ENCODE data around the gene MYH7B.

Gene MYH7B

DNA sequence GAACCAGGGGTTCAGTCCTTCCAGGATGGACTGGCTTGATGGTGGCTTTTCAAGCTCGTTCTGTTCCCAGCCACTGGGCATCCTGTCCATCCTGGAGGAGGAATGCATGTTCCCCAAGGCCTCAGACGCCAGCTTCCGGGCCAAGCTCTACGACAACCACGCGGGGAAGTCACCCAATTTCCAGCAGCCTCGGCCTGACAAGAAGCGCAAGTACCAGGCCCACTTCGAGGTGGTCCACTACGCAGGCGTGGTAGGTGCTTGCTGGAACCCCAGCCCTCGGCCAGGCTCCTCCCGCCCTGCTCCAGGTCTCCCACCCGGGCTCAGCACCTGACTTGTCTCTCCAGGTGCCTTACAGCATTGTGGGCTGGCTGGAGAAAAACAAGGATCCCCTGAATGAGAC lies 34.0 kb downstream of the MYH7B start:
- H3K18ac ChIP-seq (ENCODE audit: low read length): no peak overlapping the region
- no CpG with 5 or more reads among the region's 14 CpGs for WGBS (ENCODE audit: extremely low coverage, insufficient coverage, low lambda C conversion rate)

DNA sequence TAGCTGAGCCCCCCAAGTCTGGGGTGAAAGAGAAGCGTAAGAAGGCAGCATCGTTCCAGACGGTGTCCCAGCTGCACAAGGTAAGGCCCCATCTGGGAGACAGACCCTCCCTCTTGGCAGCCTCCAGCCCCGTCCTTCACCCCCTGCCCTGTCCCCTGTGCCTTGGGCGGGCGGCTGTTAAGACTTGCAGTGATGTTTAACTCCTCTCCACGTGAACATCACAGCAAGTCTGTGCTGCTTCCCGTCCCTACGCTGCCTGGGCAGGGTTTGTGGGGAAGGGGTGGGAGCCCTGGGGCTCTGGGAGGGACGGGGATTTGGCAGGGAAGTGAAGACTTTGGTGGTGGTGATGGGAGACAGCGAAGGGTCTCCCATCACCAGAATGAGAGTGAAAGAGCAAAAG lies 34.6 kb downstream of the MYH7B start:
- no peak overlapping the region for H4K8ac ChIP-seq (ENCODE audit: low read depth, low read length)
- no peak overlapping the region for H4K5ac ChIP-seq (ENCODE audit: low read length)
- H3K9ac ChIP-seq (ENCODE audit: low read length): no peak overlapping the region
- no peak overlapping the region for H2BK120ac ChIP-seq (ENCODE audit: low read depth, low read length)
- H3K18ac ChIP-seq (ENCODE audit: low read length): no peak overlapping the region
- peaks cover 1% of the 10 kb centered on the region for H3K36me3 ChIP-seq (ENCODE audit: control insufficient read depth, insufficient read depth, low read length)
- no peak overlapping the region for H3K4ac ChIP-seq (ENCODE audit: low read depth, low read length)
- no peak overlapping the region for H2BK5ac ChIP-seq (ENCODE audit: low read length)
- H3K4me3 ChIP-seq (ENCODE audit: low read length): no peak overlapping the region
- no peaks in the 10 kb centered on the region for H3K4me1 ChIP-seq (ENCODE audit: control insufficient read depth, low read depth, low read length)
- no peaks in the 10 kb centered on the region for H3K79me1 ChIP-seq (ENCODE audit: low read length)
- no peak overlapping the region for H3K56ac ChIP-seq (ENCODE audit: low read length)
- no peak overlapping the region for H3K4me2 ChIP-seq (ENCODE audit: low read length)
- H2BK15ac ChIP-seq (replicated peaks; ENCODE audit: low read depth): no peak overlapping the region
- H3K27me3 ChIP-seq (ENCODE audit: insufficient read depth, low read length, poor library complexity): no peaks in the 10 kb centered on the region
- H2AK5ac ChIP-seq (ENCODE audit: low read length): no peak overlapping the region
- no peak overlapping the region for H3K27ac ChIP-seq (ENCODE audit: low read depth, low read length)
- H3K79me2 ChIP-seq (ENCODE audit: control insufficient read depth, insufficient read depth, low read length): no peaks in the 10 kb centered on the region
- no peak for DNase-seq
- no CpG with 5 or more reads among the region's 11 CpGs for WGBS (ENCODE audit: extremely low coverage, insufficient coverage, low lambda C conversion rate)
- H3K23ac ChIP-seq (ENCODE audit: low read length): no peak overlapping the region

More for the DNA sequence above, 34.0 kb downstream of the MYH7B start:
- H4K8ac ChIP-seq (ENCODE audit: low read depth, low read length): no peak overlapping the region
- H3K9ac ChIP-seq (ENCODE audit: low read length): no peak overlapping the region
- no peak overlapping the region for H2AK5ac ChIP-seq (ENCODE audit: low read length)
- H3K27me3 ChIP-seq (ENCODE audit: insufficient read depth, low read length, poor library complexity): no peaks in the 10 kb centered on the region
- no peak overlapping the region for H3K4ac ChIP-seq (ENCODE audit: low read depth, low read length)
- H3K27ac ChIP-seq (ENCODE audit: low read depth, low read length): no peak overlapping the region
- H3K56ac ChIP-seq (ENCODE audit: low read length): no peak overlapping the region
- no peaks in the 10 kb centered on the region for H3K79me2 ChIP-seq (ENCODE audit: control insufficient read depth, insufficient read depth, low read length)
- no peak for DNase-seq
- H3K79me1 ChIP-seq (ENCODE audit: low read length): no peaks in the 10 kb centered on the region
- H3K36me3 ChIP-seq (ENCODE audit: control insufficient read depth, insufficient read depth, low read length): peaks cover 1% of the 10 kb centered on the region
- H3K4me3 ChIP-seq (ENCODE audit: low read length): no peak overlapping the region
- H4K5ac ChIP-seq (ENCODE audit: low read length): no peak overlapping the region
- H3K23ac ChIP-seq (ENCODE audit: low read length): no peak overlapping the region
- H2BK120ac ChIP-seq (ENCODE audit: low read depth, low read length): no peak overlapping the region
- no peak overlapping the region for H3K4me2 ChIP-seq (ENCODE audit: low read length)
- H3K4me1 ChIP-seq (ENCODE audit: control insufficient read depth, low read depth, low read length): no peaks in the 10 kb centered on the region
- H2BK15ac ChIP-seq (replicated peaks; ENCODE audit: low read depth): no peak overlapping the region
- no peak overlapping the region for H2BK5ac ChIP-seq (ENCODE audit: low read length)

DNA sequence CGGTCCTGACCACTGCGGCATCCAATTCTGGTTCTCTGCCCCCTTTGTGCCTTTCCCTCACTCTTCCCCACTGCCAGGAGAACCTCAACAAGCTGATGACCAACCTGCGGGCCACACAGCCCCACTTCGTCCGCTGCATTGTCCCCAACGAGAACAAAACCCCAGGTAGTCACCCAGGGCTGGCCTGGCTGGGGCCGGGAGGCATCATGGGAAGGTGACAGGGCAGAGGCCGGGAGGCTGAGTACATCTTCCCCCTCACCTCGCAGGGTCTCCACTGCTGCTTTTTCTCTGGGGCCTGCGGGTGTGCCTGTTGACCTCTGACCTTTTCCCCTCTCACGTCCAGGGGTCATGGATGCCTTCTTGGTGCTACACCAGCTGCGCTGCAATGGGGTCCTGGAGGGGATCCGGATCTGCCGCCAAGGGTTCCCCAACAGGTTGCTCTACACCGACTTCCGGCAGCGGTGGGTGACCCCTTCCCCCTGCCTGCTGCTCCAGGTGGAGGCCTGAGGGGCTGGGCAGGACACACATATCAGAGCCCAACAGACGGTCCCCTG lies 35.1 kb downstream of the MYH7B start:
- Histone ChIP-seq H2BK120ac (ENCODE audit: low read depth, low read length) (no peak overlapping the region), H3K56ac (ENCODE audit: low read length) (no peak overlapping the region), H2AK5ac (ENCODE audit: low read length) (no peak overlapping the region), H3K18ac (ENCODE audit: low read length) (no peak overlapping the region), H3K4ac (ENCODE audit: low read depth, low read length) (no peak overlapping the region), H3K4me1 (ENCODE audit: control insufficient read depth, low read depth, low read length) (no peaks in the 10 kb centered on the region), H3K9ac (ENCODE audit: low read length) (no peak overlapping the region), H3K79me1 (ENCODE audit: low read length) (no peaks in the 10 kb centered on the region), H3K36me3 (ENCODE audit: control insufficient read depth, insufficient read depth, low read length) (peaks cover 1% of the 10 kb centered on the region), H4K5ac (ENCODE audit: low read length) (no peak overlapping the region), H3K79me2 (ENCODE audit: control insufficient read depth, insufficient read depth, low read length) (no peaks in the 10 kb centered on the region), H3K4me2 (ENCODE audit: low read length) (no peak overlapping the region), H3K23ac (ENCODE audit: low read length) (no peak overlapping the region), H2BK5ac (ENCODE audit: low read length) (no peak overlapping the region), H2BK15ac (replicated peaks; ENCODE audit: low read depth) (no peak overlapping the region), H3K27me3 (ENCODE audit: insufficient read depth, low read length, poor library complexity) (no peaks in the 10 kb centered on the region), H3K4me3 (ENCODE audit: low read length) (no peak overlapping the region), H4K8ac (ENCODE audit: low read depth, low read length) (no peak overlapping the region), H3K27ac (ENCODE audit: low read depth, low read length) (no peak overlapping the region)
- no CpG with 5 or more reads among the region's 18 CpGs for WGBS (ENCODE audit: extremely low coverage, insufficient coverage, low lambda C conversion rate)
- DNase-seq: no peak

DNA sequence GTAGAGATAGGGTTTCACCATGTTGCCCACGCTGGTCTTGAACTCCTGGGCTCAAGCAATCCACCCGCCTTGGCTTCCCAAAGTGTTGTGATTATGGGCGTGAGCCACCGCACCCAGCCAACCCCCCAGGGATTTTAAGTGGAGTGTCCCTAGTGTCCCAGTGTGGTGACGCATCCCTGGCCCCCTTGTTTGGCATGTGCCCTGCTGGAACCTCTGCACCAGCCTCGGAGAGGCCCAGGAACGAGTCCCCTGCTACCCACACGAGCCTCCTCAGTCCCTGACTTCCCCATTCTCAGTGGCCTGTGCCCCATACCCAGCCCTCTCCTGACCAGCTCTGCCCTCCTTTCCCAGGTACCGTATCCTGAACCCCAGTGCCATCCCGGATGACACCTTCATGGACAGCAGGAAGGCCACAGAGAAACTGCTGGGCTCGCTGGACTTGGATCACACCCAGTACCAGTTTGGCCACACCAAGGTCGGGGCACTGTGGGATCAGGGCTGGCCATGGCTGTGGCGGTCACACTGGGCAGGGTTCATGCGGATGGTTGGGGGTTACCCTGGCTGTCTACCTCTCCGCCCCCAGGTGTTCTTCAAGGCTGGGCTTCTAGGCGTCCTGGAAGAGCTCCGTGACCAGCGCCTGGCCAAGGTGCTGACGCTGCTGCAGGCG lies 37.2 kb downstream of the MYH7B start:
- Histone ChIP-seq H3K4me1 (ENCODE audit: control insufficient read depth, low read depth, low read length) (no peaks in the 10 kb centered on the region), H2BK5ac (ENCODE audit: low read length) (no peak overlapping the region), H3K18ac (ENCODE audit: low read length) (no peak overlapping the region), H3K23ac (ENCODE audit: low read length) (no peak overlapping the region), H3K36me3 (ENCODE audit: control insufficient read depth, insufficient read depth, low read length) (peaks cover 1% of the 10 kb centered on the region), H2BK15ac (replicated peaks; ENCODE audit: low read depth) (no peak overlapping the region), H4K8ac (ENCODE audit: low read depth, low read length) (no peak overlapping the region), H4K5ac (ENCODE audit: low read length) (no peak overlapping the region), H3K4me3 (ENCODE audit: low read length) (no peak overlapping the region), H3K9ac (ENCODE audit: low read length) (no peak overlapping the region), H3K27ac (ENCODE audit: low read depth, low read length) (no peak overlapping the region), H3K27me3 (ENCODE audit: insufficient read depth, low read length, poor library complexity) (no peaks in the 10 kb centered on the region), H3K79me1 (ENCODE audit: low read length) (no peaks in the 10 kb centered on the region), H2AK5ac (ENCODE audit: low read length) (no peak overlapping the region), H3K4ac (ENCODE audit: low read depth, low read length) (no peak overlapping the region), H2BK120ac (ENCODE audit: low read depth, low read length) (no peak overlapping the region), H3K4me2 (ENCODE audit: low read length) (no peak overlapping the region), H3K56ac (ENCODE audit: low read length) (no peak overlapping the region), H3K79me2 (ENCODE audit: control insufficient read depth, insufficient read depth, low read length) (no peaks in the 10 kb centered on the region)
- WGBS (ENCODE audit: extremely low coverage, insufficient coverage, low lambda C conversion rate): no CpG with 5 or more reads among the region's 20 CpGs
- no peak for DNase-seq

DNA sequence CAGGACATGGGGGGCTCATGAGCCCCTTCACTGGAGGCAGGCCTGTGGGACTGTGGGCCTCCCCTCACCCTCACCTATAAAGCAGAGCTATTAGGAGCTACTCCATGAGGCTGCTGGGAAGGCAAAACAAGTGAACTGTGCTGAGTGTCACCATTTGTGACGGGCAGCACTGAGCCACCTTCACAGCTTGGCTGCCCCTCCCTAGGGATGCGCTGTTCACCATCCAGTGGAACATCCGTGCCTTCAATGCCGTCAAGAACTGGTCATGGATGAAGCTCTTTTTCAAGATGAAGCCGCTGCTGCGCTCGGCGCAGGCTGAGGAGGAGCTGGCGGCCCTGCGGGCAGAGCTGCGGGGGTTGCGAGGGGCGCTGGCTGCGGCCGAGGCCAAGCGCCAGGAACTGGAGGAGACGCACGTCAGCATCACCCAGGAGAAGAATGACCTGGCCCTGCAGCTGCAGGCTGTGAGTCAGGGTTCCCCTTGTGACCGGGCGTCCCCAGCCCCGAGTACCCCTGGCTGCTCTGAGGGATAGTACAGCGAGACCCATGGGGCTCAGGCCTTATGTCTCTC lies 38.4 kb downstream of the MYH7B start:
- Histone ChIP-seq H3K4me3 (ENCODE audit: low read length) (no peak overlapping the region), H3K23ac (ENCODE audit: low read length) (no peak overlapping the region), H3K4ac (ENCODE audit: low read depth, low read length) (no peak overlapping the region), H3K36me3 (ENCODE audit: control insufficient read depth, insufficient read depth, low read length) (peaks cover 4% of the 10 kb centered on the region), H2BK120ac (ENCODE audit: low read depth, low read length) (no peak overlapping the region), H3K4me2 (ENCODE audit: low read length) (no peak overlapping the region), H3K27ac (ENCODE audit: low read depth, low read length) (no peak overlapping the region), H2BK5ac (ENCODE audit: low read length) (no peak overlapping the region), H3K18ac (ENCODE audit: low read length) (no peak overlapping the region), H2BK15ac (replicated peaks; ENCODE audit: low read depth) (no peak overlapping the region), H2AK5ac (ENCODE audit: low read length) (no peak overlapping the region), H3K9ac (ENCODE audit: low read length) (no peak overlapping the region), H3K27me3 (ENCODE audit: insufficient read depth, low read length, poor library complexity) (no peaks in the 10 kb centered on the region), H3K79me1 (ENCODE audit: low read length) (no peaks in the 10 kb centered on the region), H4K5ac (ENCODE audit: low read length) (no peak overlapping the region), H3K79me2 (ENCODE audit: control insufficient read depth, insufficient read depth, low read length) (no peaks in the 10 kb centered on the region), H4K8ac (ENCODE audit: low read depth, low read length) (no peak overlapping the region), H3K4me1 (ENCODE audit: control insufficient read depth, low read depth, low read length) (no peaks in the 10 kb centered on the region), H3K56ac (ENCODE audit: low read length) (no peak overlapping the region)
- WGBS (ENCODE audit: extremely low coverage, insufficient coverage, low lambda C conversion rate): no CpG with 5 or more reads among the region's 22 CpGs
- DNase-seq: no peak
